Stimulated activated CD8-positive, alpha-beta memory T cell treated with anti-CD3 and anti-CD28 coated beads, Interleukin-2, amount 100 ng/mL, for 48 hours (primary cell): ENCODE results near the gene ADD3.

ENCODE experiments used
- DNase-seq, 2 donors: peaks; one replicate each; pipeline ENCODE4 v3.0.0-alpha.2; 2020; ENCODE audit warnings: low read depth in 2 of 2

The ADD3 gene

GRCh38 chr10:110005719-110006118 is 2.1 kb upstream of the ADD3 start:
- no peak for DNase-seq

GRCh38 chr10:110006358-110007160 is 1.2 kb upstream of the ADD3 start:
- peak in 1 of 2 donors; percentile 4 for DNase-seq

GRCh38 chr10:110007161-110007700 is 553 bp upstream of the ADD3 start:
- DNase-seq = peak; percentile 39 to 45

GRCh38 chr10:110008518-110009339 is 945 bp downstream of the ADD3 start:
- DNase-seq = peak in 1 of 2 donors; percentile 7

- DNase-seq = no peak
Measured at GRCh38 chr10:110009736-110010475, 2.1 kb downstream of the ADD3 start.

- no peak for DNase-seq
Measured at GRCh38 chr10:110010486-110011378, 2.9 kb downstream of the ADD3 start.

- no peak for DNase-seq
Measured at GRCh38 chr10:110011681-110012080, 3.9 kb downstream of the ADD3 start.

- DNase-seq = no peak
Measured at GRCh38 chr10:110013630-110014293, 6.0 kb downstream of the ADD3 start.

- no peak for DNase-seq
Measured at GRCh38 chr10:110016039-110016438, 8.3 kb downstream of the ADD3 start.

- no peak for DNase-seq
Measured at GRCh38 chr10:110017052-110017451, 9.3 kb downstream of the ADD3 start.

GRCh38 chr10:110017907-110018306 is 10.1 kb downstream of the ADD3 start:
- no peak for DNase-seq

GRCh38 chr10:110020265-110020664 is 12.5 kb downstream of the ADD3 start:
- no peak for DNase-seq

- no peak for DNase-seq
Measured at GRCh38 chr10:110022716-110023504, 15.1 kb downstream of the ADD3 start.

- DNase-seq = no peak
Measured at GRCh38 chr10:110023785-110024465, 16.1 kb downstream of the ADD3 start.

- no peak for DNase-seq
Measured at GRCh38 chr10:110029450-110029849, 21.7 kb downstream of the ADD3 start.

GRCh38 chr10:110032801-110033700 is 25.3 kb downstream of the ADD3 start:
- no peak for DNase-seq

GRCh38 chr10:110033701-110034235 is 26.0 kb downstream of the ADD3 start:
- DNase-seq = no peak

- DNase-seq = no peak
Measured at GRCh38 chr10:110034596-110034995, 26.8 kb downstream of the ADD3 start.
